ENCODE data around the gene TMEM53.

Gene TMEM53

GRCh38 chr1:44696789-44697345, 22.6 kb upstream of the TMEM53 start:
- no peak for DNase-seq

- DNase-seq = no peak
These were observed 21.8 kb upstream of the TMEM53 start for GRCh38 chr1:44696101-44696500.

GRCh38 chr1:44695671-44696070, 21.4 kb upstream of the TMEM53 start:
- DNase-seq = no peak

- DNase-seq = no peak
These were observed 20.7 kb upstream of the TMEM53 start for GRCh38 chr1:44694863-44695478.

DNA sequence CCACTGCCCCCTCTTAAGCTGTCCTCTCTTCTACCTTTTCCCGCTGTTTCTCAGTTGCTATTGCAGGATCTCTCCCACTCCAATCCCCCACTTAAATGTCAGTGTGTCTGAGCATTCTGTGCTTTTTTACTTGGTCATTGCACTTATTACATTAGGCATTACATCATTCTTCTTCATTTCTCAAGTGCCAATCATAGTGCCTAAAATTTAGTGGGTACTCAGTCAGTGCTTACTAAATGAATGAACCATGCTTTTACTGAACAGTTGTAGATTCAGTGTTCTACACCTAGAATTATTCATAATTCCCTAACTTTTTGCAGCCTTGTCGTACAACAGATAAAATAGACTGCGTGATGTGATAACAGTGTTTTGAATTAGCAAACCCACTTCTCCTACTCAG, 19.6 kb upstream of the TMEM53 start:
- no peak for DNase-seq

GRCh38 chr1:44693159-44693558, 18.9 kb upstream of the TMEM53 start:
- no peak for DNase-seq

- no peak for DNase-seq
These were observed 15.1 kb upstream of the TMEM53 start for GRCh38 chr1:44689447-44689765.

- DNase-seq = no peak
These were observed 14.6 kb upstream of the TMEM53 start for GRCh38 chr1:44688760-44689446.

DNA sequence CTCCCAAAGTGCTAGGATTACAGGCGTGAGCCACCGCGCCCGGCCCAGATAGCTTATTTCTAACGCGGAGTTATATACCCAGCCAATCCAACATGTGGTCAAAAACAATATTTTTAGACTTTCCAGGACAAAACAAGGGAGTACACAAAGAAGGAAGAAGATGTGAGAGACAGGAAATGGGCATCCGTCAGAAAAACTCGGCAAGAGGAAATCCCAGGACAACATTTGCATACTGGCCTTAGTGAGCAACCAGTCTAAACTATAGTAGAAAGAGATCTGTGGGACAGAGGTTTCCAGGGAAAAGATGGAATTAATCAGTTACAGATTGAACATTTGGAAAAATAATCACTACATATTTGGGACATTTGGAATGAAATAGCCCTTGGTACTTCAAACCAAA, 11.6 kb upstream of the TMEM53 start:
- DNase-seq = no peak

DNA sequence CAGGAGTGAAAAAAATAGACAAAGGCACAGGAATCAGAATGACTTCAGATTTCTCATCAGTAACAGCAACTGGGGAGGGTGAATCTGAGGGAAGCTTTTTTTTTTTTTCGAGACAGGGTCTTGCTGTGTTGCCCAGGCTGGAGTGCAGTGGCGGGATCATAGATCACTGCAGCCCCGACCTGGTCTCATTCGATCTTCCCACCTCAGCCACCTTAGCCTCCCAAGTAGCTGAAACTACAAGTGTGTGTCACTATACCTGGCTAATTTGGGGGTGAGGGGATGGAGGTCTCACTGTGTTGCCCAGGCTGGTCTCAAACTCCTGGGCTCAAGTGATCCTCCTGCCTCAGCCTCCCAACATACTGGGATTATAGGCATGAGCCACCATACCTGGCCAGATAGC, 10.9 kb upstream of the TMEM53 start:
- DNase-seq = no peak

DNA sequence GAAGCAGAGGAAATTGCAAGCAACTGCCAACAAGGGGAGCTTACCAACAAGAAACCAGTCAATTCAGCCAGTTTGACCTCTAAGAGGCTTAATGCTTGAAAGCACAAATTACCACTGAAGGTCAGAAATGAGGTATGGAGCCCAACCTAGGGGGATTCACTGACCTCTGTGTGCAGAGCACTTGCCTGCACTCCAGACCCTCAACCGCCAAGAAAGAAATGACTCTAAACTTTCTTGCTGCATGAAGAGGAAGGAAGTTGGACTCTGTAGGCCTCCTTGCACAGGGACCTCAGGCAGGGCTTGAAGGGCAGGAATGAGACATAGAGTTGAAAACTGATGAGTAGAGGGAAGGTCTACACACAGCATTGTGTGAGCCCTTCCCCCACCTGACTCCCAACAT, 10.2 kb upstream of the TMEM53 start:
- no peak for DNase-seq

DNA sequence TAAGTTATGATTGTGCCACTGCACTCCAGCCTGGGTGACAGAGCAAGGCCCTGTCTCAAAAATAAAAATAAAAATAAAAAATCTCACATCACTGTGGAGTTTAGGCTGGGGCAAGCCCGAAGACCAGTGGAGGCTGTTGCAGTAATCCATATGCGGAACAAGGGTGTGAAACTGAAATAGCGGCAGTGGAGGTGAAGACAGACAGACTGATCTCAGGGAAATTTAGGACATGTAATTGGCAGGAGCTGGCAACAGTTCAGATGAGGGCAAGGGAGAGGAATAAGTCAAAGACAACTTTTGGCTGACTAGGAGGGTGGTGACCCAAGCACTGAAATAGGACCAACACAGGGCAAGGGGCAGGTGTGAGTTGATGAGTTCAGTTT, 8.6 kb upstream of the TMEM53 start:
- DNase-seq = no peak

GRCh38 chr1:44681905-44682882, 7.9 kb upstream of the TMEM53 start:
- DNase-seq = no peak

DNA sequence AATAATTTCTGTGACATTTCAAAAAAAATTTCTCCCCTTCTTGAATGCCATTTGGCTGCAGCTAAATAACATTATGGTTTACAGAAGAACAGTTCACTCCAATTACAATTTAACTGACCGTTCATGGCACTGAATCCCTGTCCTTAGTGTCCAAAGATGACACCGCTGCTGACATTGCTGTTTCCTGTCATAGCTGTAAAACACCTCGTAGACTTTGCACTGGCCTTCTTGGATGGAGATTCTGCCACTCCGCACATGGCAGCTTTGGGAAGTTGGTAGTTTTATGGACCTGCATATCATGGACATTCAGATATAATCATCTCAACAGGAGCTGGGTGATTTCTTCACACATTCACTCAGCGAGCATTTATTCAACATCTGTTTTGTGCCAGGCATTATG, 5.2 kb upstream of the TMEM53 start:
- no peak for DNase-seq

DNA sequence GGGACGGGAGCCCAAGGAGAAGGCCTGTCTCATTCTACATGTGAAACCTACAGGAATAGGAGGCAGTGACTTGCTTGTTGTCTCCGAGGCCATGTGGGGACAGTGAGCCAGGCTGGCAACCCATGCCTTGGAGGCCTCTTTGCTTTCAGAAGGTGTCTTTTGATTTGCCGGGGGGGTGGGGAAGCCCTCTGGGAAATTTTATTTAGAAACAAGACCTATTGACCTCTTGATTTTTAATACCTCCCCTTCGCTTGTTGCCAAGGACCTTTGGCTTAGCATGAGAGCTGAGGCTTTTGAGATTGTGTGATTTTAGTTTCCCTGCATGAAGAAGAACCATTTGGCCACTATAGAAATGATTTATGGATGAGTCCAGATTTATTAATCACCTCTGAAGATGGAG, 4.3 kb upstream of the TMEM53 start:
- no peak for DNase-seq

GRCh38 chr1:44678120-44678519, 3.8 kb upstream of the TMEM53 start:
- no peak for DNase-seq

DNA sequence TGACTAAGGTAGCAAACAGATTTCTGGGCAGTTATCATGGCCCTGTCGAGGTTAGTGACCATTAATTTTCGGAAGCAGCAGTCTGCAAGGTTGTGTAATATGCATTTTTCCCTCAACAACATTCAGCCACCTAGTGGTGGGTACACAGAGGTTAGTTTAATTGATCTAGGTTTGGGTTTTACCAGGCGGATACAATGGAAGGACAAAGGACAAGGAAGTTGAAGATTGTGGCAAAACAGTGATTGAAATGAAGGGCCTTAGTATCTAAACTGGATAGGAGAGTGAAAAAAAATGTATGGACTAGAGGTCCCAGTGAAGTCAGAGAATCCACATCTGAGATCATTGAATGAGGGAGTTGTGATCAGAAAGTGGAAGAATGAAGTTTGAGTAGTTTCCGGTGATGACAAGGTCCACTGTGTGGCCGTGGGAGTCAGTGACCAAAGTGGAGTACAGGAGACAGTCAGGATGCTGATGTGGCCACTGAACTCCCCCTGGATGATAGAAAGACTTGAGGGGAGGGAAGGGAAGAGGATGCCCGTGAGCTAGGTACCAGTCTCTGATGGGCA, 3.0 kb upstream of the TMEM53 start:
- no peak for DNase-seq

GRCh38 chr1:44676484-44677200, 2.4 kb upstream of the TMEM53 start:
- no peak for DNase-seq

- DNase-seq = no peak
These were observed 905 bp upstream of the TMEM53 start for GRCh38 chr1:44675186-44675585.

DNA sequence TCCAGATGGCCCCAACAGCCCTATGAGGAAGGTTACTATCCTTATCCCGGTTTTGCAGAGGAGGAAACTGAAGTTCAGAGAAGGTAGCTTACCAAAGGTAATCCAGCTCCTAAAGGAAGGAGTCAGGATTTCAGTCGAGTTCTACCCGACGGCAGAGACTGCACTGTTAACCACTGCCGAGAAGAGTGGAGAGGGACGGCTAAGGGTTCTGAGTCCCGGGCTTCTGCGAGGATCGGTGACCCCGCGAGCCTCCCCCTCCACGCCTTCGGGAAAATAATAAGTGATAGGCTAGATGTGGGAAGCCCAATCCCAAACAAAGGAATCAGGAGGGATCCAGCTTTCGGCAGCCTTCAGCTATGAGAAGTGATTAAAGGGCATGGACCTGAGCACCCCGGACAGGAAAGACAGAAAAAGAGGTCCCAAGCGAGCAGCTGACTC, 587 bp downstream of the TMEM53 start:
- no peak for DNase-seq

GRCh38 chr1:44672961-44673674, 1.2 kb downstream of the TMEM53 start:
- no peak for DNase-seq
